ENCODE measurements around the gene CTSW. TPM values are rescaled to one million over a fixed set of nuclear protein-coding genes. Genes with fewer than 3 reads are reported as not detected.

CTSW gene
- total and polyA plus RNA-seq, 2 donors (not counting 1 experiment from before 2014, with no cell fraction given): 0.84 to 4.6 TPM

DNA sequence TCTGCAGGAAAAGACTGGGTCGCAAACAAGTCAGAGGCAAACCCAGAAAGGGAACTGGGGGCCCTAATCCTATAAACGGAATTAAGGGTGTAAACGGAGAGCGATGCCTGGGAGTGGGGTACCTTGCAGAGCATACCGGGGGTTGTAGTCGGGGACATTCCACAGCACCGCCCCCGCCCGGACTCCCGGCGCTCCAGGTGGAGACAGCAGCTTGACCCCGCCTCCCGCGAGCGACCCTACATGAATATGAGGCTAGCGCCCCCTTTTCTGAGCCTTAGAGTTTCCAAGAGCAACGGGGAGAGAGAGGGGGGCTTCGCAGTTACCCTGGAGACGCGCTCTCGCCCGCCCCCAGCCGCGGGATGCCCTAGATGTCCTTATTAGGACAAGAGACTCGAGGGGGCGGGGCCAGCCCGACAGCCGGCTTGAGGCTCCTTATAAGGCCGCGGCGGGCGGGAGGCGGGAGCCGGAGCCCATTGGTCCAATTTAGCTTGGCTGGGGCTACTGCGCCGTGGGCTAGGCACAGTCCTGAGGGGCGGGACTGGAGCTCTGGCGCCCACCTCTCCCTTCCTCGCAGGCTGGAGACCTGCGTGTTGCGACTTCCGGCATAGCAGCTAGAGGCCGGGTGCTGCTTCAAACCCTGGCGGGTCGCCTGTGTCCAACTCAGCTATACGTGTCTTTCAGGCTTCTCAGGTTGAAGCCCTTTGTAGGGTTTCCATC, 20.4 kb upstream of the CTSW start:
- Mint-ChIP-seq H3K27me3 (no peaks in the 10 kb centered on the region), H3K9me3 (ENCODE audit: insufficient read depth) (no peaks in the 10 kb centered on the region), H3K27ac (peak overlapping the region; percentile 98), H3K4me3 (peak overlapping the region; percentile 92), H3K4me1 (peaks cover 47% of the 10 kb centered on the region)
- Histone ChIP-seq H3K27me3 (replicated peaks in 1 of 4; ENCODE audit: control extremely low read depth in 1 of 4, control insufficient read depth in 3 of 4, insufficient read depth in 4 of 4, low read length in 3 of 4) (no peaks in the 10 kb centered on the region), H3K9me3 (ENCODE audit: control extremely low read depth in 1 of 3, control insufficient read depth in 2 of 3, insufficient read depth in 1 of 3, low read length in 2 of 3) (no peaks in the 10 kb centered on the region), H4K20me1 (ENCODE audit: control insufficient read depth, insufficient read depth, low read length, poor library complexity, severe bottlenecking) (peaks cover 61% of the 10 kb centered on the region), H3K4me3 (ENCODE audit: control extremely low read depth in 1 of 5, extremely low read depth in 1 of 5, insufficient read depth in 1 of 5, low read depth in 2 of 5, low read length in 4 of 5) (peak overlapping the region; percentile 81 to 98 (median 95)), H3K79me2 (ENCODE audit: control insufficient read depth, insufficient read depth, low read length) (peaks cover 62% of the 10 kb centered on the region), H3K9ac (ENCODE audit: low read length) (peak overlapping the region; percentile 79), H3K36me3 (replicated peaks in 1 of 2; ENCODE audit: control extremely low read depth in 1 of 2, control insufficient read depth in 1 of 2, extremely low read depth in 1 of 2, insufficient read depth in 2 of 2, low read length in 1 of 2) (peaks cover 0 to 53% of the 10 kb centered on the region in 2 experiments), H3K4me2 (replicated peaks; ENCODE audit: low read depth, low read length, poor library complexity, severe bottlenecking) (peak overlapping the region; percentile 94), H2AFZ (ENCODE audit: insufficient read depth, low read depth, low read length, poor library complexity, severe bottlenecking) (peak overlapping the region; percentile 85), H3K4me1 (ENCODE audit: control insufficient read depth in 2 of 2, insufficient read depth in 2 of 2, low read length in 2 of 2) (peaks cover 27 to 55% of the 10 kb centered on the region in 2 donors), H3K27ac (ENCODE audit: low read length in 2 of 2) (peak overlapping the region; percentile 77 to 89)
- CTCF ChIA-PET: interaction anchor here (0.8 to 8.6 kb wide), 30 partner anchors 8 to 527 kb away, joined by 3 to 244 read pairs (median 4); partner anchors contain the start of genes AP5B1, BANF1, C11orf68 and CCDC85B
- POLR2A ChIA-PET: interaction anchor here (0.6 to 4.8 kb wide), 18 partner anchors 9 to 741 kb away, joined by 3 to 65 read pairs (median 8); partner anchors contain the start of genes BANF1, C11orf68, CCDC85B and EIF1AD
- peak; percentile 97 for DNase-seq
- TF ChIP-seq CTCF (IDR thresholded peaks at IDR 0.05): no peak
- TF ChIP-seq EZH2 (IDR thresholded peaks at IDR 0.05; ENCODE audit: borderline replicate concordance, insufficient read depth, low read depth, low read length, poor library complexity, severe bottlenecking): no peak
- under 1% methylated on average over 46 of the region's 46 CpGs for WGBS (ENCODE audit: insufficient coverage)
- ATAC-seq (ENCODE audit: low read depth): peak; percentile 62
- intact Hi-C loops (cut with micrococcal nuclease): loop anchor here (1.0 to 5.0 kb wide), 8 partner anchors 14 to 408 kb away; partner anchors contain the start of genes AP5B1, BANF1, C11orf68 and DRAP1

Measured in B cell (primary cell).